GM19193 (cell line): ENCODE data around the gene CWC27.
A peak's percentile ranks its signal among the peaks of the same experiment; 100 is the strongest.

Experiments used
- POLR2A ChIP-seq: IDR thresholded peaks from 4 replicates; pipeline ENCODE4 v1.6.1; 2011; ENCODE audit not compliant: insufficient read depth, insufficient read length; ENCODE audit errors: extremely low read depth

The CWC27 gene

GRCh38 chr5:65026816-65027548 lies 258.3 kb downstream of the CWC27 start:
- no peak for TF ChIP-seq POLR2A

GRCh38 chr5:65029178-65029577 lies 260.4 kb downstream of the CWC27 start:
- TF ChIP-seq POLR2A, result no peak

DNA sequence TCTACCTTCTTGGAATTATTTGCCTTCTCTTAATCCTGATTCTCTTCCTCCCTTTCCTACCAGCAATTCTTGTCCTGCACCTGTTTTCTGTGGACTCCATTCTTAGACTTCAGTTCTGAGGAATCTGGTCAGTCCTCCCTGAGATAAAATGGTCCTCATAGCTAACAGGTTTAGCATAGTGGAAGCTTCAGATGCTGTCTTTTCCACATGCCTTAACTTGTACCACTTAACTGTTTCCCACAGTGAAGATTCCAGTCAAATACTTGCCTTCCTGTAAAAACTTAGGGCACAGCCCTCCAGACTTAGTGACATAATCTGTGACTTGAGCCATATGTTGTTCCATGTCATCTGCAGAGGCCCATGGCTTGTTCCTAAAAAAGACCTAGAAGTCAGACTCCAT lies 261.3 kb downstream of the CWC27 start:
- TF ChIP-seq POLR2A, result no peak

DNA sequence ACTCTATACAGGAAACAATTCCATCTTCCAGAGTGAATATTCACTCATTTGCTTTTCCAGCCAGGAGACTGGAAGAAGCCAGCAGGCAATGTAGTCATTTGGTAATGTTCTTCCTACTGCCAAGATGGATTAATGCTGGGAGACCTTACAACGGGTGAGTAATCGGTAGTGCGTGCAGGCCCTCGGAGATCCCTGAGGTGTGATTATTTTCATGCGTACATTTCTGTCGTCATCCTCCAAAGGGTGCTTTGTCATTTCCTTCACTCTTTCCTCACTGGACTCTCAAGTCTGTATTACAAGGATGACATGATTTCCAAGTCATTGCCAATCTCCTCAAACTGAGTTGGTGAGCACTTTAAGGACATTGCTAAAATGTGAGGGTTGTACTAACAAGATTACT lies 263.5 kb downstream of the CWC27 start:
- TF ChIP-seq POLR2A, result no peak

GRCh38 chr5:65034029-65034812 lies 265.5 kb downstream of the CWC27 start:
- TF ChIP-seq POLR2A, result no peak

- no peak for TF ChIP-seq POLR2A
Observed at GRCh38 chr5:65034813-65035209, 266.1 kb downstream of the CWC27 start.

DNA sequence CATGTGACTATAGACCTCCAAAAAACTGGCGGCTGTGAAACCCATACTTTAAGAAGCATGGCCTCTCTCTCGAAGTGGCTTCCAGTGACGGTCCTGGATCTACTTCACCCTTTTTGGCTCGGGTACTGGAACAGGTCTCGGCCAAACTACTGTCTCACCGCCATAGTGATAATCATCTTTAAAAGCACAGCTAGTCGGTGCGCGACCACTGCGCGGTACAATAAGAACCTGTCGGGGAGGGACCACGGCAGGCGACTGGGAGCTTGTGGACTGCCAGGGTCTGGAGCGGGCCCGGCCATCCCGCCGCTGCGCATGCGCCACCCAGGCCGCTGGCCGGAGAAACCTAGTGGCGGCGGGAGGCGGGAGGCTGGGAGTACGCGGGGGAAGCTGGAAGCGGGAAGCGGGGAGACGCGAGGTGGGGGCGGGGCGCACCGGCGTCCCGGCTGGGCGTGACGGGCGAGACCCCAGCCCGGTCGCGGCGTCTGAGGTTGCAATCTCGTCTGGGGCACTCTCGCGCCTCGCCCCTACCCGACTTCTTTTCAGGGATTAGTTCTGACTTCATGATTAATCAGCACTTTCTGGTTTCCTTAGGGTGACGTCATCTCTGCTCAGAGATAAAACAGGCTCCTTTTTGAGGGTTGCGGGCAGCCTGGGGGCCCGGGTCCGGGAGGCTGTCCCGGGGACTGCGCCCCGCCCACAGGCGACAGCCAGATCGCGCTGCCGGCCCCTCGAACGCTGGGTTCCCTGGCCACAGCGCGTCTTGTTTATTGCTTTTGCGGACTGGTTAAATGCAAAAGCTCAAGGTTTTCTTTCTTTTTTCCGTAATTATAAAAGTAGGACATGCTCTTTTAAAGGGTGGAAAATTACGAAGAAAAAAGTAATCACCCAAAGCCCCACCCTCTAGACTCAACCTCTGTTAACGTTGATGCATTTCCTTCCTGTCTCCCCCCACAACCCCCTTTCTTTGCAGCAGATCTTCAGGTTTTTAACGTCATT lies 266.8 kb downstream of the CWC27 start:
- TF ChIP-seq POLR2A, result peak; percentile 61

GRCh38 chr5:65037831-65038815 lies 269.4 kb downstream of the CWC27 start:
- TF ChIP-seq POLR2A, result no peak

- TF ChIP-seq POLR2A, result no peak
Observed at GRCh38 chr5:65041296-65042158, 272.8 kb downstream of the CWC27 start.

DNA sequence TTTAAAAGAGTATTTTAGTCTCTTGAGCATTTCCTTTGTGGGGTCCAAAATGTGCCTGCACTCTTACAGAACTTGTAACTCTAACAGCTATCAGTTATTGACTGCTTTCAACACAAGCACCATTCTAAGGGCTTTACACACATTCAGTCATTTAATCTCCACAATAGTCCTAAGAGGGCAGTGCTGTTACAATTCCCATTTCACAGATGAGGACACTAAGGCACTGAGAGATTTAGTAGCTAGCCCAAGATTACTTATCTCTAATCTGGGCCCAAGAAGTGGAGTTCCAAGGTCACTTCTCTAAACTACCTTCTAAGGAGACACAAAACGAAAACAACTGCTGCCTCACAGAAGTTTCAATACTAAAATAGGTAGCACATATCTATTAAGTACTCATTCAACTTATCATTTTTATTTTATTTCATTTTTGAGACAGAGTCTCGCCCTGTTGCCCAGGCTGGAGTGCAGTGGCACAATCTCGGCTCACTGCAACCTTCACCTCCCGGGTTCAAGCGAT lies 275.2 kb downstream of the CWC27 start:
- no peak for TF ChIP-seq POLR2A

- no peak for TF ChIP-seq POLR2A
Observed at GRCh38 chr5:65047225-65047624, 278.5 kb downstream of the CWC27 start.

DNA sequence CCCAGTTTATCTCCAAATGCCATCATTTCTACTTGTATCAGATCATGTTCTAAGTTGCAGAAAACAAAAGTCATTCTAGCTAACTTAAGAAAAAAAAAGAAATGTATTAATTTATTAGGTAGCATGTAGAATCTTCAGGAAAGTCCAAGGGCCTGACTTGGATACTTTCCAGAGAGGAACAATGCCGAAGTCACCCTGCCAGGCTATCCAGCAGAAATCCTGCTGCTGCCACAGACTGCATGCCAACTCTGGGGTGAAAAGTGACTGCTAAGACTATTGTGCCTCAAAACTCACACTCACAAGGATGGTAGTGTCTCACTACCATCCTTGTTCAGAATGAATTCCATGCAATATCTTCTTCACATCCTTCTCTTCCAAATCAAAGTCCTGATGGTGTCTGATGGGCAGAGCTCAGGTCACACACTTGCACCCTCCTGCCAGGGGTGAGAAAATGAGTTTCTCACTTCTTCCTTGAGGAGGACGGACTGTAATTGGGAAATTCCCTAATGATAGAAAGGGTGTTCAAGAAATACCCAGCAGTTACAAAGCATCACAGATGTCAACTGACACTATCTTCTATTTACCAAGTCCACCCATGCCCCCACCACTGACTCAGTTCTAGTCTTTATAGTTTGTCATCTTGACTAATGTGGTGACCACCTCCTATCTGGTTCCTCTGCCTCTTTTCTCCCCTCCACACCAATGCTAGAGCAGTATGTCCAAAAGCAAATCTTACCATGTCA lies 279.4 kb downstream of the CWC27 start:
- no peak for TF ChIP-seq POLR2A
